Measurements from ENCODE around the gene METTL23. TPM values are rescaled to one million over a fixed set of nuclear protein-coding genes. Genes with fewer than 3 reads are reported as not detected.

Gene METTL23
- polyA plus RNA-seq, 3 donors, result 37.9 to 71.3 (median 56.5) TPM

GRCh38 chr17:76691379-76692191 is 35.1 kb upstream of the METTL23 start:
- TF ChIP-seq, protein P1, sequence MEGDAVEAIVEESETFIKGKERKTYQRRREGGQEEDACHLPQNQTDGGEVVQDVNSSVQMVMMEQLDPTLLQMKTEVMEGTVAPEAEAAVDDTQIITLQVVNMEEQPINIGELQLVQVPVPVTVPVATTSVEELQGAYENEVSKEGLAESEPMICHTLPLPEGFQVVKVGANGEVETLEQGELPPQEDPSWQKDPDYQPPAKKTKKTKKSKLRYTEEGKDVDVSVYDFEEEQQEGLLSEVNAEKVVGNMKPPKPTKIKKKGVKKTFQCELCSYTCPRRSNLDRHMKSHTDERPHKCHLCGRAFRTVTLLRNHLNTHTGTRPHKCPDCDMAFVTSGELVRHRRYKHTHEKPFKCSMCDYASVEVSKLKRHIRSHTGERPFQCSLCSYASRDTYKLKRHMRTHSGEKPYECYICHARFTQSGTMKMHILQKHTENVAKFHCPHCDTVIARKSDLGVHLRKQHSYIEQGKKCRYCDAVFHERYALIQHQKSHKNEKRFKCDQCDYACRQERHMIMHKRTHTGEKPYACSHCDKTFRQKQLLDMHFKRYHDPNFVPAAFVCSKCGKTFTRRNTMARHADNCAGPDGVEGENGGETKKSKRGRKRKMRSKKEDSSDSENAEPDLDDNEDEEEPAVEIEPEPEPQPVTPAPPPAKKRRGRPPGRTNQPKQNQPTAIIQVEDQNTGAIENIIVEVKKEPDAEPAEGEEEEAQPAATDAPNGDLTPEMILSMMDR (IDR thresholded peaks at IDR 0.05), result no peak
- Mint-ChIP-seq H3K4me3 (no peak overlapping the region), H3K4me1 (peaks cover 2% of the 10 kb centered on the region), H3K36me3 (no peaks in the 10 kb centered on the region), H3K9me3 (no peaks in the 10 kb centered on the region), H3K27ac (no peak overlapping the region), H3K27me3 (ENCODE audit: low read depth in 3 of 3) (peaks cover 0 to 6% (median 5%) of the 10 kb centered on the region in 3 donors)
- intact Hi-C loops (cut with micrococcal nuclease), result no loop called here
- H3K4me2 ChIP-seq (replicated peaks; ENCODE audit: extremely low read depth, low read length, poor library complexity, severe bottlenecking), result no peak overlapping the region
- H3K9ac ChIP-seq (ENCODE audit: insufficient read depth, low read length, poor library complexity, severe bottlenecking), result no peak overlapping the region
- no peaks in the 10 kb centered on the region for H3K36me3 ChIP-seq (replicated peaks in 1 of 2; ENCODE audit: control insufficient read depth in 1 of 2, insufficient read depth in 2 of 2, low read length in 2 of 2)
- DNase-seq, result no peak
- WGBS (ENCODE audit: insufficient coverage), result 93% methylated on average over 11 of the region's 14 CpGs
- no peaks in the 10 kb centered on the region for H3K79me2 ChIP-seq (ENCODE audit: insufficient read depth, low read length)
- H3K27me3 ChIP-seq (ENCODE audit: control insufficient read depth in 2 of 2, insufficient read depth in 2 of 2, low read length in 2 of 2), result no peaks in the 10 kb centered on the region
- no peak overlapping the region for H3K27ac ChIP-seq (ENCODE audit: low read depth in 1 of 2, low read length in 2 of 2)
- H3K4me3 ChIP-seq (replicated peaks in 1 of 3; ENCODE audit: low read depth in 2 of 3, low read length in 3 of 3), result no peak overlapping the region
- no peak overlapping the region for H2AFZ ChIP-seq (ENCODE audit: insufficient read depth, low read depth, low read length, poor library complexity, severe bottlenecking)
- H3K4me1 ChIP-seq (ENCODE audit: control insufficient read depth in 1 of 2, insufficient read depth in 2 of 2, low read length in 2 of 2), result no peaks in the 10 kb centered on the region
- no peaks in the 10 kb centered on the region for H4K20me1 ChIP-seq (ENCODE audit: insufficient read depth, low read length)
- H3K9me3 ChIP-seq (replicated peaks in 1 of 2; ENCODE audit: control insufficient read depth in 1 of 2, insufficient read depth in 1 of 2, low read length in 2 of 2), result no peaks in the 10 kb centered on the region

- Histone ChIP-seq H4K20me1 (ENCODE audit: insufficient read depth, low read length) (no peaks in the 10 kb centered on the region), H3K4me1 (ENCODE audit: control insufficient read depth in 1 of 2, insufficient read depth in 2 of 2, low read length in 2 of 2) (no peaks in the 10 kb centered on the region), H3K79me2 (ENCODE audit: insufficient read depth, low read length) (no peaks in the 10 kb centered on the region), H3K27me3 (ENCODE audit: control insufficient read depth in 2 of 2, insufficient read depth in 2 of 2, low read length in 2 of 2) (no peaks in the 10 kb centered on the region), H3K9me3 (replicated peaks in 1 of 2; ENCODE audit: control insufficient read depth in 1 of 2, insufficient read depth in 1 of 2, low read length in 2 of 2) (no peaks in the 10 kb centered on the region), H3K36me3 (replicated peaks in 1 of 2; ENCODE audit: control insufficient read depth in 1 of 2, insufficient read depth in 2 of 2, low read length in 2 of 2) (no peaks in the 10 kb centered on the region), H3K27ac (ENCODE audit: low read depth in 1 of 2, low read length in 2 of 2) (no peak overlapping the region), H3K9ac (ENCODE audit: insufficient read depth, low read length, poor library complexity, severe bottlenecking) (no peak overlapping the region), H2AFZ (ENCODE audit: insufficient read depth, low read depth, low read length, poor library complexity, severe bottlenecking) (no peak overlapping the region), H3K4me3 (replicated peaks in 1 of 3; ENCODE audit: low read depth in 2 of 3, low read length in 3 of 3) (no peak overlapping the region), H3K4me2 (replicated peaks; ENCODE audit: extremely low read depth, low read length, poor library complexity, severe bottlenecking) (no peak overlapping the region)
- no peak overlapping the region for H3K4me3 Mint-ChIP-seq
- H3K27me3 Mint-ChIP-seq (ENCODE audit: low read depth in 3 of 3), result peaks cover 0 to 9% (median 6%) of the 10 kb centered on the region in 3 donors
- 97% methylated on average over 8 of the region's 16 CpGs for WGBS (ENCODE audit: insufficient coverage)
- no peaks in the 10 kb centered on the region for H3K9me3 Mint-ChIP-seq
- intact Hi-C loops (cut with micrococcal nuclease), result no loop called here
- H3K27ac Mint-ChIP-seq, result no peak overlapping the region
- no peak for DNase-seq
- TF ChIP-seq, protein P1 (IDR thresholded peaks at IDR 0.05), result no peak
- peaks cover 4% of the 10 kb centered on the region for H3K4me1 Mint-ChIP-seq
- no peaks in the 10 kb centered on the region for H3K36me3 Mint-ChIP-seq
Observed at GRCh38 chr17:76695059-76695831, 31.4 kb upstream of the METTL23 start.

All from CD14-positive monocyte (primary cell).